HG03135 (cell line): Measurements from ENCODE around the gene RAB40C.

Experiments
- ATAC-seq: cut with Tn5 transposase; IDR thresholded peaks from one replicate; pipeline ENCODE4 v1.9.1; 2021; ENCODE audit warnings: mild to moderate bottlenecking, moderate library complexity; ENCODE audit not compliant: unreplicated experiment

Gene RAB40C

DNA sequence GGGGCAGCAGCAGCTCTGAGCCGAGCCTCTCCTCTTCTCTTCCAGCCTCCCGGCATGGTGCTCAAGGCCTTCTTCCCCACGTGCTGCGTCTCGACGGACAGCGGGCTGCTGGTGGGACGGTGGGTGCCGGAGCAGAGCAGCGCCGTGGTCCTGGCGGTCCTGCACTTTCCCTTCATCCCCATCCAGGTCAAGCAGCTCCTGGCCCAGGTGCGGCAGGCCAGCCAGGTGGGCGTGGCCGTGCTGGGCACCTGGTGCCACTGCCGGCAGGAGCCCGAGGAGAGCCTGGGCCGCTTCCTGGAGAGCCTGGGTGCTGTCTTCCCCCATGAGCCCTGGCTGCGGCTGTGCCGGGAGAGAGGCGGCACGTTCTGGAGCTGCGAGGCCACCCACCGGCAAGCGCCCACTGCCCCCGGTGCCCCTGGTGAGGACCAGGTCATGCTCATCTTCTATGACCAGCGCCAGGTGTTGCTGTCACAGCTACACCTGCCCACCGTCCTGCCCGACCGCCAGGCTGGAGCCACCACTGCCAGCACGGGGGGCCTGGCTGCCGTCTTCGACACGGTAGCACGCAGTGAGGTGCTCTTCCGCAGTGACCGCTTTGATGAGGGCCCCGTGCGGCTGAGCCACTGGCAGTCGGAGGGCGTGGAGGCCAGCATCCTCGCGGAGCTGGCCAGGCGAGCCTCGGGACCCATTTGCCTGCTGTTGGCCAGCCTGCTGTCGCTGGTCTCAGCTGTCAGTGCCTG is 15.7 kb upstream of the RAB40C start:
- ATAC-seq = no peak

DNA sequence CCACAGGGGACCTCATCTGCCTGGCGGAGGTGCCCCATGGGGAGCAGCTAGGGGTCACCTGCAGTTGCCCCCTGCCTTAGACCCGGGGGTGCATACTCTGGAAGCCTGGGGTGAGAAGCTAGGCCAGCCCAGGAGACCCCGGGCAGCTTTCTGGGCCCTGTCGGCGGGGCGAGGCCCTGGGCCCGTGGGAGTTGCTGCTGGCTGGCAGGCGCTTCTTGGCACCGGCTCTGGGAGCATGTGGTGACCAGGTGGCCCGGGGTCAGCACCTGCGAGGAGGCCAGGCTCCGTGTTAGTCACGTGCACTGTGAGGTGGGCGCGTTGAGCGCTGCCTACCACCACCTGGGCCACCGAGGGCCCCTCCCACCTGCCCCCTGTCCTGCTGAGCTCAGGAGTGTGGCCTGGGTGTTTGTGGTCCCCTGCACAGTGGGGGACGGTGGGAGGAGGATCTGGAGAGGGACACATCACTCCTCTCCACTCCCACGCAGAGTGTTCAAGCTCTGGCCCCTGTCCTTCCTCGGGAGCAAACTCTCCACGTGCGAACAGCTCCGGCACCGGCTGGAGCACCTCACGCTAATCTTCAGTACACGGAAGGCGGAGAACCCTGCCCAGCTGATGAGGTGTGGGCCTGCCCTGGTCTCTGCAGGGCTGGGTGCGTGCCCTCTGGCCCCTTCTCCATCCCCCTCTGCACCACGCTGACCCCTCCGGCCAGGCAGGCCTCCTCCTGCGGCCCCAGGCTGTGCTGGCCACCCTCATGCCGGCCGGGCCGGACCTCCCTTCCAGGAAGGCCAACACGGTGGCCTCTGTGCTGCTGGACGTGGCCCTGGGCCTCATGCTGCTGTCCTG is 14.3 kb upstream of the RAB40C start:
- ATAC-seq = no peak

- ATAC-seq = no peak
Observed at GRCh38 chr16:576197-576822, 13.6 kb upstream of the RAB40C start.

GRCh38 chr16:576823-577201 is 13.1 kb upstream of the RAB40C start:
- ATAC-seq = no peak

DNA sequence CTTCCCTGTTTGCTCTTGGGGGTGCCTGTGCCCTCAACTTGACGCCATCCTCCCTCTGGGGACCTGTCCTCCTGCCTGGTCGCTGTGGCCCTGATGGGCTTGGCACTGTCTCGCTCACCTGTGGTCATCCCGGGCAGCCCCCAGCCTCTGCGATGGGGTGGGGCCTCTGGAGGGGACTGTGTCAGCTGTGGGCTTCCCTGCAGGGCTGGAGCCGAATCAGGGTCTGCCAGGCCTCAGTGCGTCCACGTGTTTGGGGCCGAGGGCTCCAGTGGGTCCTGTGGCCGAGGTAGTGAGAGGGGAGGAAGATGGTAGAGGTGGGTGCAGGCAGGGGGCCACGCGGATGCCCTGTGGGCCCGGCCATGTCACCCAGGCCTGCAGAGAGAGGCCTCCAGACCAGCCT is 12.1 kb upstream of the RAB40C start:
- ATAC-seq = no peak

- no peak for ATAC-seq
Observed at GRCh38 chr16:578232-578869, 11.5 kb upstream of the RAB40C start.

DNA sequence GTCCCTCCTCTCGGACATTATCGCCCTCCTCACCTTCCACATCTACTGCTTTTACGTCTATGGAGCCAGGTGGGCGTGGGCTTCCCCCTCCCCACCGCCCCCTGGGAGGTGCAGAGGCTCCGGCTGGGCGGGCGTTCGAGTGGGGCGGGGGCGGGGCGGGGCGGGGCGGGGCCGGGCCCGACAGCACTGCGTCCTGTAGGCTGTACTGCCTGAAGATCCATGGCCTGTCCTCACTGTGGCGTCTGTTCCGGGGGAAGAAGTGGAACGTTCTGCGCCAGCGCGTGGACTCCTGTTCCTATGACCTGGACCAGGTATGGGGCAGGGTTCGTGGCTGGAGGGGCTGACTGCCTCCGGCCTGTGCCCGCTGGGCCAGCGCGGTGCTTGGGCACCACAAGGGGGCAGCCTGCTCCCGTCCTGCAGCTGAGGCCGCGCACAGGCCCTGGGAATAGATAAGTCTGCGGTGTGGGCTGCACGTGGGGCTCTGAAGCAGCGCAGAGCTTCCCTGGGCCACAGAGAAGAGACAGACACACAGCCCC is 10.9 kb upstream of the RAB40C start:
- ATAC-seq = peak; percentile 46

GRCh38 chr16:580141-580945 is 9.5 kb upstream of the RAB40C start:
- ATAC-seq = no peak

- ATAC-seq = no peak
Observed at GRCh38 chr16:580946-581498, 8.8 kb upstream of the RAB40C start.

GRCh38 chr16:582218-582613 is 7.7 kb upstream of the RAB40C start:
- ATAC-seq = no peak

- no peak for ATAC-seq
Observed at GRCh38 chr16:582614-583331, 7.1 kb upstream of the RAB40C start.

- ATAC-seq = no peak
Observed at GRCh38 chr16:583470-583814, 6.4 kb upstream of the RAB40C start.

- no peak for ATAC-seq
Observed at GRCh38 chr16:583815-584591, 5.9 kb upstream of the RAB40C start.

- ATAC-seq = no peak
Observed at GRCh38 chr16:585351-585750, 4.5 kb upstream of the RAB40C start.

DNA sequence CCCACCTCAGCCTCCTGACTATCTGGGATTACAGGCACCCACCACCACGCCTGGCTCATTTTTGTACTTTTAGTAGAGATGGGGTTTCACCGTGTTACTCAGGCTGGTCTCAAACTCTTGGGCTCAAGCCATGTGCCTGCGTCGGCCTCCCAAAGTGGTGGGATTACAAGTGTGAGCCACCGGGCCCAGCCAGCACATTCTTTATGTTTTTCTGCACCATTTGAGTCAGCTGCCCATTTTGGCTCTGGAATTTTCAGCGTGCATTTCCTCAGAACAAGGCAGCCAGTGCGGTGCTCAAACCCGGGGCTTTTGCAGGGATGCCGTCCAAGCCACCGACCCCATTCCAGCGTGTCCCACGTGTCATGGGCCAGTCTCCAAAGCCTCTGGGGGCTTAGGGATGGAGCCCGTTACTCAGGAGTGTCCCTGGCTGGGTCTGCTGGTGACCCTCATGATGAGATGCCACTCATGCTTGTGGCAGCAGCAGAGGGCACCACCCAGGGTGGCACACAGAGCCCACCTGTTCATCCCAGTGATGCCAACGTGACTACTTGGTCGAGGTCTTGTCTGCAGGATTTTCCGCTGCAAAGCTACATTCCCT is 3.7 kb upstream of the RAB40C start:
- ATAC-seq = no peak

DNA sequence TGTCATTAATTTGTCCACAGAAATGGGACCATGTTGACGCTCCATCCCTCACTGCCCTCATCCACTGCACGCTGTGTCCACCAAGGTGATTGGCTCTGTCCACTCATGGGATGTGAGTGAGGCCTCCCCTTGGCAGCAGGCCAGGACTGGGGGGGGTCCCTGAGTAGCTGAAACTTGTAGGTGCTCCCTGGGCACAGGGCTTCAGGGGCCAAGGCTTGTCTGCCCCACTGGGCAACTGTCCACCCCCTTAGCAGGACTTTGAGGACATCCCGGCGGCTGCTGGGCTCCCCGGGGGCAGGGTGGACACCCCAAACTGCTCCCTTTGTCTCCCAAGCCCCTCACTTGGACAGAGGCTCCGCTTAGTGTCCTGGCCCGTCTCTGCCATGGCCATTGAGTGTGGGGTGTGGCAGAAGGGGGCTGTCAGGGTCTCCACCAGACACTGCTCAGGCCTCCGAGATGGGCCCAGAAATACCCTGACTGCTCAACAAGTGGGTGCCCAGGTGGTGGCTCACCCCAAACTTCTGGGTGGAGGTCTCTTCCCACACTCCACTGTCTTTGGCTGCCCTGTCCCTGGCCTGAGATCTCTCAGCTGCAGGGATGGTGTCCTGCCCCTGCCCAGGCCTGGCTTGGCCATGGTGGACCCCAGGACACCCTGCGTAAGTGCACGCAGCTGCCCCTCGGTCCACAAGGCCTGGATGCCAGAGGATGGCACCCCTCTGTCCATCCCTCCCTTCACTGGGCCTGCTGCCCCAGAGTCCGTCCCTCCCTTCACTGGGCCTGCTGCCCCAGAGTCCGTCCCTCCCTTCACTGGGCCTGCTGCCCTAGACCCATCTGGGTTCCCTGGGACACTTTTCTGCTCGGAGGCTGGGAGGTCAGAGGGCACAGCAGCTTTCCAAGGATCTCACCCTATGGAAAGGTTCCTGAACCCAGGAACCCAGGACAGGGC is 2.9 kb upstream of the RAB40C start:
- ATAC-seq = no peak

GRCh38 chr16:588639-588888 is 1.3 kb upstream of the RAB40C start:
- peak; percentile 21 for ATAC-seq
